Epithelial cell of esophagus (primary cell): Measurements from ENCODE around the gene SORCS1.

ENCODE experiments used
- DNase-seq: peaks from one replicate; pipeline ENCODE4 v3.0.0; 2010; ENCODE audit warnings: low read depth
- H3K4me3 ChIP-seq: 2 replicates; pipeline ENCODE4 v1.5.1; 2011; ENCODE audit warnings: mild to moderate bottlenecking, low read length, control low read depth
- CTCF ChIP-seq: IDR thresholded peaks from 2 replicates; pipeline ENCODE4 v1.5.1; 2011; ENCODE audit warnings: low read depth, mild to moderate bottlenecking, low read length, control low read depth, inconsistent platforms; ENCODE audit not compliant: insufficient read depth; ENCODE audit errors: missing control alignments

The SORCS1 gene

GRCh38 chr10:106999118-106999707 lies 165.3 kb downstream of the SORCS1 start:
- no peak for TF ChIP-seq CTCF
- H3K4me3 ChIP-seq: no peak overlapping the region
- DNase-seq: no peak

GRCh38 chr10:106997721-106998120 lies 166.8 kb downstream of the SORCS1 start:
- TF ChIP-seq CTCF: no peak
- H3K4me3 ChIP-seq: no peak overlapping the region
- no peak for DNase-seq

- no peak for TF ChIP-seq CTCF
- no peak overlapping the region for H3K4me3 ChIP-seq
- no peak for DNase-seq
These were observed 168.0 kb downstream of the SORCS1 start for GRCh38 chr10:106996510-106996909.

GRCh38 chr10:106992055-106992454 lies 172.5 kb downstream of the SORCS1 start:
- DNase-seq: no peak
- H3K4me3 ChIP-seq: no peak overlapping the region
- TF ChIP-seq CTCF: no peak

- H3K4me3 ChIP-seq: no peak overlapping the region
- DNase-seq: no peak
- TF ChIP-seq CTCF: no peak
These were observed 173.4 kb downstream of the SORCS1 start for GRCh38 chr10:106991091-106991490.

GRCh38 chr10:106987362-106987761 lies 177.1 kb downstream of the SORCS1 start:
- TF ChIP-seq CTCF: no peak
- no peak for DNase-seq

GRCh38 chr10:106982268-106982667 lies 182.2 kb downstream of the SORCS1 start:
- H3K4me3 ChIP-seq: no peak overlapping the region
- DNase-seq: no peak
- no peak for TF ChIP-seq CTCF

More at GRCh38 chr10:106987362-106987761, 177.1 kb downstream of the SORCS1 start:
- H3K4me3 ChIP-seq: no peak overlapping the region
